Esophagus muscularis mucosa (tissue), 4 donors: ENCODE results near the gene RELT. TPM values are rescaled to one million over a fixed set of nuclear protein-coding genes. Genes with fewer than 3 reads are reported as not detected.

Experiments used
- DNase-seq: peaks from one replicate; pipeline ENCODE4 v3.0.0-alpha.2; 2017; ENCODE audit errors: extremely low spot score
- H3K27ac ChIP-seq, 4 donors: fragments of 200-600 bp; sonication (generic); replicated peaks in 1 of 4; 1 replicate in 3 of 4; 2 replicates in 1 of 4; pipeline ENCODE4 v1.5.1; 2016 to 2019; ENCODE audit warnings: mild to moderate bottlenecking in 1 of 4
- H3K27me3 ChIP-seq, 4 donors: fragments of 200-600 bp; sonication (generic); one replicate each; pipeline versions ENCODE4 v1.5.1 to v1.6.0; 2016 to 2019
- H3K36me3 ChIP-seq, 4 donors: fragments of 200-600 bp; sonication (generic); one replicate each; pipeline ENCODE4 v1.5.1; 2016 to 2019
- H3K4me1 ChIP-seq, 4 donors: fragments of 200-600 bp; sonication (generic); one replicate each; pipeline ENCODE4 v1.5.1; 2016 to 2019
- H3K4me3 ChIP-seq, 4 donors: fragments of 200-600 bp; sonication (generic); 1 replicate in 2 of 4; 2 replicates in 2 of 4; pipeline ENCODE4 v1.5.1; 2016 to 2019; ENCODE audit warnings: mild to moderate bottlenecking in 4 of 4, moderate library complexity in 1 of 4
- H3K9me3 ChIP-seq, 4 donors: fragments of 200-600 bp; sonication (generic); 1 replicate in 3 of 4; 2 replicates in 1 of 4; pipeline ENCODE4 v1.5.1; 2016 to 2019
- EP300 ChIP-seq: sonication (generic); formaldehyde crosslinking; IDR thresholded peaks from one replicate; pipeline ENCODE4 v1.6.1; 2017; ENCODE audit warnings: antibody characterized with exemption
- POLR2A ChIP-seq: fragments of 450-650 bp; IDR thresholded peaks from one replicate; pipeline ENCODE4 v1.6.1; 2017; ENCODE audit warnings: antibody characterized with exemption, moderate library complexity, mild to moderate bottlenecking, low read depth
- POLR2AphosphoS5 ChIP-seq, 2 donors: sonication (generic); formaldehyde crosslinking; IDR thresholded peaks; one replicate each; pipeline ENCODE4 v1.6.1; 2017; ENCODE audit warnings: antibody characterized with exemption in 2 of 2
- whole genome bisulfite sequencing: methylation state at CpG from one replicate; pipeline ENCODE4 v1.1.5; 2018; 5-methylcytosine and 5-hydroxymethylcytosine counted together
- intact Hi-C: fragments of 100-400 bp; cut with DNase I; formaldehyde crosslinking; loops from one replicate; pipeline ENCODE4 v1.15.1; 2023
- total RNA-seq, 4 donors: library from RNA; depleted of rRNA; stranded (reverse); fragments of >200 nt; gene quantifications; one replicate each; pipeline versions ENCODE4 v1.1.0 to v1.2.1, GENCODE V29; 2016
- TF ChIP-seq, protein P1 (sequence below), 3 experiments: fragments of 200-600 bp in 2 of 3; fragments of 450-650 bp in 1 of 3; sonication (generic) in 2 of 3; IDR thresholded peaks; one replicate each; pipeline ENCODE4 v1.5.1; 2017 to 2019; ENCODE audit warnings: antibody characterized with exemption in 3 of 3, mild to moderate bottlenecking in 2 of 3, moderate library complexity in 1 of 3

The RELT gene
- total RNA-seq, 4 donors from 2014 or later = 1.2 to 7.8 (median 2.2) TPM

DNA sequence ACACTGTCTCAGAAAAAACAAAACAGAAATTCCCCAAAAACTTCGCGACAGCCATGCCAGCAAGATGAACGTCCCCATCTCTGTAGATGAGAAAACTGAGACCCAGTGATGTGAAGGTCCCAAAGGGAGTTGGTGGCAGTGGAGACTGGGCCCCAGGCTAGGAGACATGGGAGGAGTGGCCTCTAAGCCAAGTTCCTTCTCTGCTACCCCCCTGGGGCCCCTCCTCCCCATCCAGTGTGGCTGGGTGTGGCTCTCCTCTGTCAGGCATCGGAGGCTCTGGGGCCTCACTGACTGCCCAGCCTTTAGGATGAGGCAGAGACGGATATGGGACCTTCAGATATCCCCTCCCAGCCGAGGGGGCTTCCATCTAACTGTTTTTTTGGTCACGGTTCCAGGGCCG is 9.8 kb downstream of the RELT start:
- 70% methylated on average over 8 of the region's 8 CpGs for WGBS

DNA sequence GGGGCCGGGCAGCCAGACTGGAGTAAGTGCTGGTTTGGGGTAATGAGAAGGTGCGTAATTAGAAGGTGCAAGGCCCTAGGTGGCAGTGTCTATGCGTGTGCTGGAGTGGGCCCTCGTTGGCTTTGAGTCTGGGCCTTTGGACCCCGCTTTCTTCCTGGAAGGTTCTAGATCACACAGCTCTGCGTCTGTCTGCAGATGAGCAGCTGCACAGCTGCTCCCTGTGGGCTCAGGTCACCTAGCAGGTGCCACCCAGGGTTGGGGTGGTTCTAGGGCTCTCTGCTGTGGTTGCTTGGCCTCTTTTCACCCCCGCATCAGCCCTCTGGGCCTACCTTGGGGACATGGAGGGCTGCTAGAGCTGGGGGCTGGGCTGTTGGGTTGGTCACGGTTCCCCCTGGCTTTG is 10.3 kb downstream of the RELT start:
- 94% methylated on average over 7 of the region's 8 CpGs for WGBS
- no peak overlapping the region for H3K4me3 ChIP-seq
- no peaks in the 10 kb centered on the region for H3K9me3 ChIP-seq
- peaks cover 45 to 70% (median 46%) of the 10 kb centered on the region in 4 donors for H3K4me1 ChIP-seq
- TF ChIP-seq POLR2A (no peak), EP300 (no peak), POLR2AphosphoS5 (IDR thresholded peaks at IDR 0.05) (no peak)
- TF ChIP-seq, protein P1, sequence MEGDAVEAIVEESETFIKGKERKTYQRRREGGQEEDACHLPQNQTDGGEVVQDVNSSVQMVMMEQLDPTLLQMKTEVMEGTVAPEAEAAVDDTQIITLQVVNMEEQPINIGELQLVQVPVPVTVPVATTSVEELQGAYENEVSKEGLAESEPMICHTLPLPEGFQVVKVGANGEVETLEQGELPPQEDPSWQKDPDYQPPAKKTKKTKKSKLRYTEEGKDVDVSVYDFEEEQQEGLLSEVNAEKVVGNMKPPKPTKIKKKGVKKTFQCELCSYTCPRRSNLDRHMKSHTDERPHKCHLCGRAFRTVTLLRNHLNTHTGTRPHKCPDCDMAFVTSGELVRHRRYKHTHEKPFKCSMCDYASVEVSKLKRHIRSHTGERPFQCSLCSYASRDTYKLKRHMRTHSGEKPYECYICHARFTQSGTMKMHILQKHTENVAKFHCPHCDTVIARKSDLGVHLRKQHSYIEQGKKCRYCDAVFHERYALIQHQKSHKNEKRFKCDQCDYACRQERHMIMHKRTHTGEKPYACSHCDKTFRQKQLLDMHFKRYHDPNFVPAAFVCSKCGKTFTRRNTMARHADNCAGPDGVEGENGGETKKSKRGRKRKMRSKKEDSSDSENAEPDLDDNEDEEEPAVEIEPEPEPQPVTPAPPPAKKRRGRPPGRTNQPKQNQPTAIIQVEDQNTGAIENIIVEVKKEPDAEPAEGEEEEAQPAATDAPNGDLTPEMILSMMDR (IDR thresholded peaks at IDR 0.05) = no peak
- H3K36me3 ChIP-seq = no peaks in the 10 kb centered on the region
- peak overlapping the region in 1 of 4 donors; percentile 16 for H3K27ac ChIP-seq
- no peaks in the 10 kb centered on the region for H3K27me3 ChIP-seq
- no peak for DNase-seq
- intact Hi-C loops = no loop called here

More for the DNA sequence above, 9.8 kb downstream of the RELT start:
- intact Hi-C loops = no loop called here
- DNase-seq = no peak
- H3K4me1 ChIP-seq = peaks cover 45 to 70% (median 46%) of the 10 kb centered on the region in 4 donors
- no peaks in the 10 kb centered on the region for H3K27me3 ChIP-seq
- H3K27ac ChIP-seq = peak overlapping the region; percentile 13 to 38 (median 22)
- H3K36me3 ChIP-seq = no peaks in the 10 kb centered on the region
- H3K4me3 ChIP-seq = no peak overlapping the region
- H3K9me3 ChIP-seq = no peaks in the 10 kb centered on the region
- TF ChIP-seq POLR2AphosphoS5 (IDR thresholded peaks at IDR 0.05) (no peak), EP300 (no peak), POLR2A (no peak)
- TF ChIP-seq, protein P1 (IDR thresholded peaks at IDR 0.05) = no peak

DNA sequence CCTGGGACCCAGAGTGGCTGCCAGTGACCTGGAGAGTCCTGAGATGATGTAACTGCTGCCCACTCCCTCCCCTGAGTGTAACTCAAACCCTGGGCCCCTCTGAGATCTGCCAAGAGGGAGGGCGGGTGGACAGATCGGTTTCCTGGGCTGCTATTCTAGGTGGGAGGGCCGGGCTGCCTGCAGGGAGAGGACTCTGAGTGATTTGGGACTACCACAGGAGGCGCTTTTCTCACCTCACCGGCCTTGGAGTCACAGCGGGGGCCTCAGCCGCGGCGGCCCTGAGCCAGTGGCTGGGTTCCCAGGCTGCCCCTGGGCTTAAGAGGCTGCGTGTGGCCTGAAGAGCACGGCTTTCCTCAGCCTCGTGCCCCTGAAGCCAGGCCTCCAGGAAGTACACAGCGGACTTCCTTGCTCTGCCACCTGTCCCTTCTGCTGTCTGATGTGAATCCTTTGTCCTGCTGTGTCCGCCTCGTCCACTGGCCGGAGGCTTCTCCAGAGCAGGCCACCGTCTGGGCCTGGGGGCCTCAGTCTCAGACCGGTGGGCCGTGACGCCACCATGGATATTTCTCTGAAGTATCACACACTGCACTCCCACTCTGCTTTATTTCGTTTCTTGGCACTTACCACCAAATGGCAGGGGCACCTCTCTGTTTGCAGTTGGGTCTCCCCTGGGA is 11.5 kb downstream of the RELT start:
- H3K9me3 ChIP-seq = no peaks in the 10 kb centered on the region
- H3K4me3 ChIP-seq = no peak overlapping the region
- DNase-seq = no peak
- intact Hi-C loops = no loop called here
- no peaks in the 10 kb centered on the region for H3K27me3 ChIP-seq
- no peak for TF ChIP-seq POLR2AphosphoS5 (IDR thresholded peaks at IDR 0.05)
- TF ChIP-seq, protein P1 (IDR thresholded peaks at IDR 0.05) = no peak
- TF ChIP-seq EP300 = no peak
- TF ChIP-seq POLR2A = no peak
- no peaks in the 10 kb centered on the region for H3K36me3 ChIP-seq
- no peak overlapping the region for H3K27ac ChIP-seq
- 88% methylated on average over 11 of the region's 21 CpGs for WGBS
- peaks cover 36 to 62% (median 45%) of the 10 kb centered on the region in 4 donors for H3K4me1 ChIP-seq

DNA sequence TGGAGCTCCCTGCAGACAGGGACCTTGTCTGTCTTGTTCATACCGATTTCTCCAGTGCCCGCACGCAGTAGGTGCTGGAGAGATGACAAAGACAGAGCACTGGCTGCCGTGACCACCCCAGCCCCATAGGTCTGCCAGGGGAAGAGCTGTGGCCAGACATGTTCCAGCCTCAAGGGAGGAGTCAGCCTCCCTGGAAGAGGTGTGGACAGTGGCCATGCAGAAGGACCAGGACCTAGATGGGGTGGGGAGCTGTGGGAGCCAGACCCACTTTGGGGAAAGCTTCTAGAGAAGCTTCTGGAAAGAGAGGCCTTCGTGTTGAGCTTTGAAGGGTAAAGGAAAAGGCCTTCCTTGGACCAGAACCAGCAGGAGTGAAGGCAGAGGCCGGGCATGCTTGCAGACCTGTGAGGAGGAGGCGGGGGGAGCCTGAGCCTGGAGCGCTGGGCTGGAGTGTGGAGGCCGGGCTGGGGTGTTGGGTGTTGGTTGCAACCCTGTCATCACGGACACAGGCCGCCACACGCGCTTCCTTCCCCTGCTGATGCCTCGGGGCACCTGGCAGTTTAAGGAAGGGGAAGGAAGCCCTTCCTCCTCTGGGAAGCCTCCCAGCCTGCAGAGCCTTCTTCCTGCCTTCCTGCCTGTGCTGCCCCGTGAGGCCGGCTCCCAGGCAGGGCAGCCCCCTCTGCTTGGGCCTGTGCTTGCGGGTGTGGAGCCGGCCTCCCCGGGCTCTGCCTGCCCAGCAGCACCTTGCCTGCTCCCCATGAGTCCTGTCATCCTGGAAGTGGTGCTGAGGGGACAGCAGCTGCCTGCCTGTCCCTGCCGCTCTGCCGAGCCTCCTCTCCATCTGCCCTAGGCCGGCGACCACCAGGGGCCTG is 12.3 kb downstream of the RELT start:
- WGBS = 58% methylated on average over 14 of the region's 23 CpGs
- Histone ChIP-seq H3K27me3 (no peaks in the 10 kb centered on the region), H3K4me3 (no peak overlapping the region), H3K36me3 (no peaks in the 10 kb centered on the region), H3K9me3 (no peaks in the 10 kb centered on the region), H3K4me1 (peaks cover 29 to 60% (median 38%) of the 10 kb centered on the region in 4 donors), H3K27ac (no peak overlapping the region)
- DNase-seq = no peak
- intact Hi-C loops = no loop called here
- TF ChIP-seq EP300 (no peak), POLR2A (no peak), POLR2AphosphoS5 (IDR thresholded peaks at IDR 0.05) (no peak)
- TF ChIP-seq, protein P1 (IDR thresholded peaks at IDR 0.05) = no peak
